Measurements from ENCODE around the gene MYH7. TPM values are rescaled to one million over a fixed set of nuclear protein-coding genes. Genes with fewer than 3 reads are reported as not detected.

The MYH7 gene
- total RNA-seq, 1 donor from 2014 or later = not detected

GRCh38 chr14:23460960-23461359 lies 25.5 kb upstream of the MYH7 start:
- DNase-seq (ENCODE audit: low read depth) = no peak
- H3K27me3 ChIP-seq (ENCODE audit: insufficient read depth, low read length) = no peaks in the 10 kb centered on the region
- H3K79me2 ChIP-seq (ENCODE audit: insufficient read depth, low read length) = no peaks in the 10 kb centered on the region
- Mint-ChIP-seq H3K27me3 (ENCODE audit: low read depth, unreplicated experiment) (no peaks in the 10 kb centered on the region), H3K36me3 (ENCODE audit: low read depth, unreplicated experiment) (no peaks in the 10 kb centered on the region), H3K27ac (ENCODE audit: unreplicated experiment) (no peak overlapping the region), H3K4me1 (ENCODE audit: low read depth, unreplicated experiment) (no peaks in the 10 kb centered on the region), H3K9me3 (ENCODE audit: unreplicated experiment) (no peaks in the 10 kb centered on the region), H3K4me3 (ENCODE audit: unreplicated experiment) (no peak overlapping the region)
- no peak overlapping the region for H2AFZ ChIP-seq (ENCODE audit: low read depth, low read length)
- H4K20me1 ChIP-seq (ENCODE audit: insufficient read depth, low read length) = no peaks in the 10 kb centered on the region
- TF ChIP-seq CTCF (IDR thresholded peaks at IDR 0.05; ENCODE audit: insufficient read depth, low read depth, low read length) (no peak), EZH2 (IDR thresholded peaks at IDR 0.05; ENCODE audit: insufficient read depth, low read length) (no peak)
- no peak overlapping the region for H3K4me3 ChIP-seq (ENCODE audit: insufficient read depth, low read depth, low read length)
- FAIRE-seq = no peak
- H3K9me3 ChIP-seq (ENCODE audit: insufficient read depth, low read depth, low read length) = no peaks in the 10 kb centered on the region
- no peak overlapping the region for H3K4me2 ChIP-seq (ENCODE audit: low read length)
- no peaks in the 10 kb centered on the region for H3K36me3 ChIP-seq (ENCODE audit: insufficient read depth, low read length)
- no peak overlapping the region for H3K27ac ChIP-seq (ENCODE audit: low read depth, low read length)
- no peak overlapping the region for H3K9ac ChIP-seq (ENCODE audit: low read length)
- H3K4me1 ChIP-seq (ENCODE audit: insufficient read depth, low read length) = no peaks in the 10 kb centered on the region

GRCh38 chr14:23457587-23458445 lies 22.4 kb upstream of the MYH7 start:
- no peak overlapping the region for H2AFZ ChIP-seq (ENCODE audit: low read depth, low read length)
- H3K9ac ChIP-seq (ENCODE audit: low read length) = no peak overlapping the region
- peaks cover 2% of the 10 kb centered on the region for H3K27me3 ChIP-seq (ENCODE audit: insufficient read depth, low read length)
- no peak overlapping the region for H3K4me2 ChIP-seq (ENCODE audit: low read length)
- peaks cover 3% of the 10 kb centered on the region for H3K4me1 Mint-ChIP-seq (ENCODE audit: low read depth, unreplicated experiment)
- H3K4me3 ChIP-seq (ENCODE audit: insufficient read depth, low read depth, low read length) = no peak overlapping the region
- no peak for FAIRE-seq
- no peaks in the 10 kb centered on the region for H3K27me3 Mint-ChIP-seq (ENCODE audit: low read depth, unreplicated experiment)
- H3K27ac Mint-ChIP-seq (ENCODE audit: unreplicated experiment) = no peak overlapping the region
- H3K4me1 ChIP-seq (ENCODE audit: insufficient read depth, low read length) = no peaks in the 10 kb centered on the region
- no peak overlapping the region for H3K27ac ChIP-seq (ENCODE audit: low read depth, low read length)
- no peak for DNase-seq (ENCODE audit: low read depth)
- H3K9me3 ChIP-seq (ENCODE audit: insufficient read depth, low read depth, low read length) = no peaks in the 10 kb centered on the region
- H3K36me3 ChIP-seq (ENCODE audit: insufficient read depth, low read length) = no peaks in the 10 kb centered on the region
- no peaks in the 10 kb centered on the region for H3K36me3 Mint-ChIP-seq (ENCODE audit: low read depth, unreplicated experiment)
- TF ChIP-seq CTCF (IDR thresholded peaks at IDR 0.05; ENCODE audit: insufficient read depth, low read depth, low read length) (no peak), EZH2 (IDR thresholded peaks at IDR 0.05; ENCODE audit: insufficient read depth, low read length) (no peak)
- no peaks in the 10 kb centered on the region for H4K20me1 ChIP-seq (ENCODE audit: insufficient read depth, low read length)
- H3K9me3 Mint-ChIP-seq (ENCODE audit: unreplicated experiment) = no peaks in the 10 kb centered on the region
- H3K79me2 ChIP-seq (ENCODE audit: insufficient read depth, low read length) = no peaks in the 10 kb centered on the region
- H3K4me3 Mint-ChIP-seq (ENCODE audit: unreplicated experiment) = no peak overlapping the region

All from astrocyte (in vitro differentiated cells and primary cell).